Fibroblast of lung (primary cell): ENCODE data around the gene ZDHHC14. TPM values are rescaled to one million over a fixed set of nuclear protein-coding genes. Genes with fewer than 3 reads are reported as not detected.

Source experiments
- DNase-seq, 2 donors: peaks; one replicate each; pipeline versions ENCODE4 v3.0.0 to v3.0.0-alpha.2; 2010; ENCODE audit warnings: low read depth in 2 of 2
- H2AFZ ChIP-seq: 2 replicates; pipeline ENCODE4 v1.5.1; 2012; ENCODE audit warnings: low read length, control low read depth, inconsistent platforms
- H3K27ac ChIP-seq: 2 replicates; pipeline ENCODE4 v1.5.1; 2011; ENCODE audit warnings: low read length, control low read depth; ENCODE audit not compliant: insufficient read depth
- H3K27me3 ChIP-seq: 2 replicates; pipeline ENCODE4 v1.5.1; 2011; ENCODE audit warnings: mild to moderate bottlenecking, low read length; ENCODE audit not compliant: control insufficient read depth, insufficient read depth
- H3K36me3 ChIP-seq: 2 replicates; pipeline ENCODE4 v1.5.1; 2011; ENCODE audit warnings: low read length; ENCODE audit not compliant: control insufficient read depth, insufficient read depth
- H3K4me1 ChIP-seq: 2 replicates; pipeline ENCODE4 v1.5.1; 2011; ENCODE audit warnings: low read length; ENCODE audit not compliant: control insufficient read depth, insufficient read depth; ENCODE audit errors: extremely low read depth
- H3K4me2 ChIP-seq: 2 replicates; pipeline ENCODE4 v1.5.1; 2011; ENCODE audit warnings: low read length, control low read depth; ENCODE audit not compliant: insufficient read depth; ENCODE audit errors: extremely low read depth
- H3K4me3 ChIP-seq, 4 experiments: fragments of 200-600 bp in 1 of 4; sonication (generic) in 1 of 4; replicated peaks in 1 of 4; 2 replicates each; pipeline ENCODE4 v1.5.1; 2011 to 2016; ENCODE audit warnings: low read length in 4 of 4, low read depth in 3 of 4, mild to moderate bottlenecking in 3 of 4, control low read depth in 2 of 4, inconsistent platforms in 1 of 4, mixed read lengths in 1 of 4; ENCODE audit not compliant: insufficient read depth in 1 of 4; ENCODE audit errors: control extremely low read depth in 1 of 4
- H3K79me2 ChIP-seq: 2 replicates; pipeline ENCODE4 v1.5.1; 2012; ENCODE audit warnings: mild to moderate bottlenecking, low read length, inconsistent platforms; ENCODE audit not compliant: control insufficient read depth, insufficient read depth
- H3K9ac ChIP-seq: 2 replicates; pipeline ENCODE4 v1.5.1; 2011; ENCODE audit warnings: mild to moderate bottlenecking, low read length, control low read depth; ENCODE audit not compliant: insufficient read depth
- H3K9me3 ChIP-seq: 2 replicates; pipeline ENCODE4 v1.5.1; 2012; ENCODE audit warnings: low read depth, low read length; ENCODE audit not compliant: control insufficient read depth, insufficient read depth
- H4K20me1 ChIP-seq: 2 replicates; pipeline ENCODE4 v1.5.1; 2011; ENCODE audit warnings: low read length; ENCODE audit not compliant: control insufficient read depth, insufficient read depth; ENCODE audit errors: extremely low read depth
- CTCF ChIP-seq, 2 donors: IDR thresholded peaks in 1 of 2; conservative IDR thresholded peaks in 1 of 2; 1 replicate in 1 of 2; 2 replicates in 1 of 2; pipeline ENCODE4 v1.5.1; 2011 to 2012; ENCODE audit warnings: low read length in 2 of 2, control low read depth in 1 of 2, inconsistent platforms in 1 of 2, low read depth in 1 of 2, mild to moderate bottlenecking in 1 of 2
- EZH2 ChIP-seq: IDR thresholded peaks from 2 replicates; pipeline ENCODE4 v1.5.1; 2012; ENCODE audit warnings: low read length, control low read depth, mild to moderate bottlenecking; ENCODE audit errors: missing control alignments
- polyA plus RNA-seq, 2 donors: library from polyadenylated mRNA; depleted of rRNA in 1 of 2; stranded (reverse) in 1 of 2; unstranded in 1 of 2; fragments of >200 nt; gene quantifications; 2 replicates each; pipeline ENCODE4 v1.2.1, GENCODE V29; 2011 to 2012; ENCODE audit warnings: missing spikeins in 1 of 2
- total RNA-seq: library from RNA; depleted of rRNA; stranded (reverse); fragments of >200 nt; gene quantifications from 2 replicates; pipeline ENCODE4 v1.2.1, GENCODE V29; 2014

ZDHHC14 gene
- total and polyA plus RNA-seq, 2 donors (not counting 1 experiment from before 2014, with no cell fraction given), result 1.7 to 3.5 TPM

- no peaks in the 10 kb centered on the region for H3K79me2 ChIP-seq
- no peak overlapping the region for H2AFZ ChIP-seq
- DNase-seq, result no peak
- TF ChIP-seq EZH2 (no peak), CTCF (conservative IDR thresholded peaks at IDR 0.05 in 1 of 2, IDR thresholded peaks at IDR 0.05 in 1 of 2; ENCODE audit: low read depth in 1 of 2, low read length in 2 of 2) (no peak)
- H3K4me2 ChIP-seq, result no peak overlapping the region
- no peaks in the 10 kb centered on the region for H3K36me3 ChIP-seq
- H3K4me1 ChIP-seq, result no peaks in the 10 kb centered on the region
- no peak overlapping the region for H3K27ac ChIP-seq
- H3K27me3 ChIP-seq, result no peaks in the 10 kb centered on the region
- no peak overlapping the region for H3K4me3 ChIP-seq
- no peaks in the 10 kb centered on the region for H4K20me1 ChIP-seq
- H3K9me3 ChIP-seq, result no peaks in the 10 kb centered on the region
- H3K9ac ChIP-seq, result no peak overlapping the region
Measured at GRCh38 chr6:157400676-157401075, 19.7 kb downstream of the ZDHHC14 start.

- H2AFZ ChIP-seq, result no peak overlapping the region
- no peak overlapping the region for H3K4me2 ChIP-seq
- no peak overlapping the region for H3K9ac ChIP-seq
- H3K4me1 ChIP-seq, result no peaks in the 10 kb centered on the region
- no peak overlapping the region for H3K27ac ChIP-seq
- H3K4me3 ChIP-seq, result no peak overlapping the region
- no peak for DNase-seq
- TF ChIP-seq EZH2 (no peak), CTCF (conservative IDR thresholded peaks at IDR 0.05 in 1 of 2, IDR thresholded peaks at IDR 0.05 in 1 of 2; ENCODE audit: low read depth in 1 of 2, low read length in 2 of 2) (no peak)
- no peaks in the 10 kb centered on the region for H4K20me1 ChIP-seq
- H3K9me3 ChIP-seq, result no peaks in the 10 kb centered on the region
- no peaks in the 10 kb centered on the region for H3K27me3 ChIP-seq
- H3K36me3 ChIP-seq, result no peaks in the 10 kb centered on the region
- H3K79me2 ChIP-seq, result no peaks in the 10 kb centered on the region
Measured at GRCh38 chr6:157401734-157402338, 20.8 kb downstream of the ZDHHC14 start.

GRCh38 chr6:157402996-157403685, 22.2 kb downstream of the ZDHHC14 start:
- TF ChIP-seq EZH2, result no peak
- no peak for TF ChIP-seq CTCF (conservative IDR thresholded peaks at IDR 0.05 in 1 of 2, IDR thresholded peaks at IDR 0.05 in 1 of 2; ENCODE audit: low read depth in 1 of 2, low read length in 2 of 2)
- no peak overlapping the region for H3K27ac ChIP-seq
- no peak overlapping the region for H3K9ac ChIP-seq
- no peak overlapping the region for H3K4me2 ChIP-seq
- no peaks in the 10 kb centered on the region for H3K27me3 ChIP-seq
- no peaks in the 10 kb centered on the region for H3K4me1 ChIP-seq
- H3K79me2 ChIP-seq, result no peaks in the 10 kb centered on the region
- no peaks in the 10 kb centered on the region for H3K36me3 ChIP-seq
- no peaks in the 10 kb centered on the region for H3K9me3 ChIP-seq
- H2AFZ ChIP-seq, result no peak overlapping the region
- H3K4me3 ChIP-seq, result no peak overlapping the region
- DNase-seq, result no peak
- H4K20me1 ChIP-seq, result no peaks in the 10 kb centered on the region
